MM.1S (cell line): ENCODE measurements around the gene POLD4.

Experiments
- DNase-seq: peaks from one replicate; pipeline ENCODE4 v3.0.0-alpha.2; 2015
- H2AFZ ChIP-seq: fragments of 300-600 bp; sonication (generic); 2 replicates; pipeline ENCODE4 v1.6.0; 2016; ENCODE audit warnings: antibody characterized with exemption, low read length
- H3F3A ChIP-seq: fragments of 300-600 bp; sonication (generic); 2 replicates; pipeline ENCODE4 v1.6.1; 2016; ENCODE audit warnings: mild to moderate bottlenecking, antibody characterized with exemption, low read length, moderate library complexity, mixed read lengths; ENCODE audit not compliant: insufficient read depth
- H3K27ac ChIP-seq: fragments of 300-600 bp; sonication (generic); 2 replicates; pipeline ENCODE4 v1.5.1; 2016; ENCODE audit warnings: mild to moderate bottlenecking, low read length
- H3K27me3 ChIP-seq: fragments of 300-600 bp; sonication (generic); replicated peaks from 2 replicates; pipeline ENCODE4 v1.6.0; 2016; ENCODE audit warnings: low read length; ENCODE audit not compliant: insufficient read depth
- H3K36me3 ChIP-seq: fragments of 300-600 bp; sonication (generic); replicated peaks from 2 replicates; pipeline ENCODE4 v1.6.1; 2016; ENCODE audit warnings: mild to moderate bottlenecking, low read length, mixed read lengths; ENCODE audit not compliant: insufficient read depth
- H3K4me1 ChIP-seq: fragments of 300-600 bp; sonication (generic); 2 replicates; pipeline ENCODE4 v1.6.1; 2016; ENCODE audit warnings: low read length, mixed read lengths
- H3K4me2 ChIP-seq: fragments of 300-600 bp; sonication (generic); 2 replicates; pipeline ENCODE4 v1.6.0; 2016; ENCODE audit warnings: low read depth, low read length
- H3K4me3 ChIP-seq: fragments of 300-600 bp; sonication (generic); 2 replicates; pipeline ENCODE4 v1.5.1; 2016; ENCODE audit warnings: low read length, mixed read lengths
- H3K79me2 ChIP-seq: fragments of 300-600 bp; sonication (generic); 2 replicates; pipeline ENCODE4 v1.6.1; 2016; ENCODE audit warnings: mixed run types, low read length, mixed read lengths
- H3K9ac ChIP-seq: fragments of 300-600 bp; sonication (generic); 2 replicates; pipeline ENCODE4 v1.6.1; 2016; ENCODE audit warnings: low read length, mixed read lengths
- H3K9me2 ChIP-seq: fragments of 300-600 bp; sonication (generic); replicated peaks from 2 replicates; pipeline ENCODE4 v1.6.1; 2016; ENCODE audit warnings: mild to moderate bottlenecking, low read length, mixed read lengths; ENCODE audit not compliant: insufficient read depth
- H3K9me3 ChIP-seq: fragments of 300-600 bp; sonication (generic); replicated peaks from 2 replicates; pipeline ENCODE4 v1.6.1; 2016; ENCODE audit warnings: mild to moderate bottlenecking, low read length, mixed read lengths; ENCODE audit not compliant: insufficient read depth
- H4K20me1 ChIP-seq: fragments of 300-600 bp; sonication (generic); 2 replicates; pipeline ENCODE4 v1.6.1; 2016; ENCODE audit warnings: mild to moderate bottlenecking, low read length, moderate library complexity, mixed read lengths; ENCODE audit not compliant: insufficient read depth
- CTCF ChIP-seq: fragments of 300-600 bp; sonication (generic); IDR thresholded peaks from 2 replicates; pipeline ENCODE4 v1.5.1; 2016; ENCODE audit warnings: antibody characterized with exemption, low read length, mixed read lengths
- EZH2 ChIP-seq: fragments of 300-600 bp; sonication (generic); optimal IDR thresholded peaks from 2 replicates; pipeline ENCODE3; 2017; ENCODE audit warnings: low read depth, mild to moderate bottlenecking, antibody characterized with exemption, low read length, mixed read lengths
- EZH2phosphoT487 ChIP-seq: fragments of 300-600 bp; sonication (generic); IDR thresholded peaks from 2 replicates; pipeline ENCODE4 v1.6.1; 2018; ENCODE audit warnings: antibody characterized with exemption, low read length

POLD4 gene

GRCh38 chr11:67393437-67393836 is 40.1 kb upstream of the POLD4 start:
- no peak for DNase-seq
- Histone ChIP-seq H3K9ac (no peak overlapping the region), H3K4me1 (peaks cover 9% of the 10 kb centered on the region), H3K27ac (no peak overlapping the region), H3K36me3 (no peaks in the 10 kb centered on the region), H3K79me2 (peaks cover 68% of the 10 kb centered on the region), H3F3A (peaks cover 19% of the 10 kb centered on the region), H3K9me3 (no peaks in the 10 kb centered on the region), H3K4me2 (no peak overlapping the region), H4K20me1 (no peaks in the 10 kb centered on the region), H3K4me3 (no peak overlapping the region), H3K27me3 (no peaks in the 10 kb centered on the region), H2AFZ (no peak overlapping the region), H3K9me2 (no peaks in the 10 kb centered on the region)
- no peak for TF ChIP-seq CTCF
- no peak for TF ChIP-seq EZH2phosphoT487
- TF ChIP-seq EZH2: no peak

GRCh38 chr11:67392183-67392715 is 38.9 kb upstream of the POLD4 start:
- H3K36me3 ChIP-seq: no peaks in the 10 kb centered on the region
- H3K9me2 ChIP-seq: no peaks in the 10 kb centered on the region
- H3K4me1 ChIP-seq: peaks cover 9% of the 10 kb centered on the region
- peak overlapping the region; percentile 91 for H3K9ac ChIP-seq
- H4K20me1 ChIP-seq: no peaks in the 10 kb centered on the region
- H2AFZ ChIP-seq: peak overlapping the region; percentile 98
- peaks cover 56% of the 10 kb centered on the region for H3K79me2 ChIP-seq
- peak overlapping the region; percentile 50; the same call in 1 of the 2 replicates for H3K27ac ChIP-seq
- H3K27me3 ChIP-seq: no peaks in the 10 kb centered on the region
- H3K4me2 ChIP-seq: peak overlapping the region; percentile 74
- H3K4me3 ChIP-seq: peak overlapping the region; percentile 97
- DNase-seq: peak; percentile 9
- no peaks in the 10 kb centered on the region for H3K9me3 ChIP-seq
- 0 out of 2 replicates have a peak, but pooled peaks have one; percentile 5 for TF ChIP-seq CTCF
- no peak for TF ChIP-seq EZH2
- H3F3A ChIP-seq: peaks cover 12% of the 10 kb centered on the region; the same call in 1 of the 2 replicates

DNA sequence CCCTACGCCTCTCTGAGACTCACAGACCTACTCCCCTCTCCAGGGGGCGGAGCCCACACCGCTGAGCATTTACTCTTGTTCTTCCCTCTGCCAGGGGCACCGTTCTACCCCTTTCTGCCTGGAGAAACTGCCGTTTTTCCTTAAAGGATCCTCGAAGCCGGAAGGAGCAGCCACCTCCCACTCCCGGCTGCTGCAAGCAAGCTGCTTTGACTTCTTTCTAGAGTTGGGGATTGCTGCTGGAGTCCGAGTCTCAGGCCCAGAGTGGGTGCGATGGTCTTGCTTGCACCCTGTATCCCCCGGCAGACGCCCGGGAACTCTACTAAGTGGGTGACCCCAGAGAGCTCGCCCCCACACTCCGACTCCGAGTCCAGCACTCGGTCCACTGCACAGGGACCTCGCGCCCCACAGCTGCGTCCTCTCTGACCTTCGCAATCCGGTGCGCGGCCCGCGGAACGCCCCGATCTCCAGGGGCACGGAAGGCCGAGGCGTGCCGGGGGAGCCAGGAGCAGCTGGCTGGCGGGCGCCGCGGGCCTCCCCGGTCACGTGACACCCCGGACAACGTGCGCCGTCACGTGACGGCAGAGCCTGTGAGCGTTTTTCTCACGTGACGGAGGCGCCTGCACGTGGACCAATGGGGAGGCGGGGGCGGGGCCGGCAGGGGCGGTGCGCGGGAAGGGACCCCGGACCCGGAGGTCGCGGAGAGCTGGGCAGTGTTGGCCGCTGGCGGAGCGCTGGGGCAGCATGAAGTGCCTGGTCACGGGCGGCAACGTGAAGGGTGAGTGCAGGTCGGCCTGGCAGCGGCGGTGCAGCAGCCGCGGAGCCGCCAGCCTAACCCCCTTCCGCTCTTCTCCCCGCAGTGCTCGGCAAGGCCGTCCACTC is 38.2 kb upstream of the POLD4 start, which contains the start of gene RAD9A:
TSS of gene RAD9A (plus strand) at position 683 of the 879 bp plus-strand sequence. CDS start at position 742, 59 bp downstream.
- Histone ChIP-seq H3K27ac (peak within 1 kb of the TSS; percentile 50; the same call in 1 of the 2 replicates), H2AFZ (peak within 1 kb of the TSS; percentile 98), H3F3A (peaks cover 12% of the 10 kb centered on the region; the same call in 1 of the 2 replicates), H3K9me3 (no peaks in the 10 kb centered on the region), H4K20me1 (no peaks in the 10 kb centered on the region), H3K36me3 (no peaks in the 10 kb centered on the region), H3K4me2 (peak within 1 kb of the TSS; percentile 74), H3K27me3 (no peaks in the 10 kb centered on the region), H3K79me2 (peaks cover 50% of the 10 kb centered on the region), H3K9me2 (no peaks in the 10 kb centered on the region), H3K9ac (peak within 1 kb of the TSS; percentile 91), H3K4me1 (peaks cover 9% of the 10 kb centered on the region), H3K4me3 (peak within 1 kb of the TSS; percentile 97)
- no peak for TF ChIP-seq CTCF
- TF ChIP-seq EZH2: no peak
- no peak for TF ChIP-seq EZH2phosphoT487
- peak; percentile 98 for DNase-seq
